Activated CD4-positive, alpha-beta T cell treated with anti-CD3 and anti-CD28 coated beads, Interleukin-2, amount 10 ng/mL, durations not matched to agents 7 days and 5 days (primary cell): ENCODE data around the gene KRT80. TPM values are rescaled to one million over a fixed set of nuclear protein-coding genes. Genes with fewer than 3 reads are reported as not detected.
"Not testable (repeated sequence)": the region's sequence is repeated elsewhere in the genome, so short reads cannot be mapped to it uniquely, and the experiment has no call there.

Source experiments
- CTCF ChIA-PET: fragments of 350-600 bp; sonication (Branson Sonifier 250); formaldehyde crosslinking; loops from one replicate; lab custom pipeline; 2021; ENCODE audit warnings: antibody characterized with exemption; lab: Charles Lee
- POLR2A ChIA-PET: fragments of 350-600 bp; sonication (Branson Sonifier 250); formaldehyde crosslinking; loops from one replicate; lab custom pipeline; 2021; ENCODE audit warnings: antibody characterized with exemption; lab: Charles Lee
- DNase-seq: peaks from one replicate; pipeline ENCODE4 v3.0.0-alpha.2; 2020
- H3K27ac Mint-ChIP-seq: one replicate; pipeline ENCODE4 v1.8.0; 2021; ENCODE audit warnings: mild to moderate bottlenecking, moderate library complexity, mixed read lengths
- H3K27me3 Mint-ChIP-seq: one replicate; pipeline ENCODE4 v1.8.0; 2021; ENCODE audit warnings: mixed read lengths
- H3K36me3 Mint-ChIP-seq: one replicate; pipeline ENCODE4 v1.8.0; 2021; ENCODE audit warnings: low read depth, mixed read lengths
- H3K4me1 Mint-ChIP-seq: one replicate; pipeline ENCODE4 v1.8.0; 2021; ENCODE audit warnings: mixed read lengths
- H3K4me3 Mint-ChIP-seq: one replicate; pipeline ENCODE4 v1.8.0; 2021; ENCODE audit warnings: mild to moderate bottlenecking, moderate library complexity, mixed read lengths
- H3K9me3 Mint-ChIP-seq: one replicate; pipeline ENCODE4 v1.8.0; 2021; ENCODE audit warnings: mixed read lengths
- total RNA-seq, 2 experiments: library from RNA; stranded (reverse); gene quantifications; one replicate each; pipeline ENCODE4 v1.2.3, GENCODE V29; 2021

KRT80 gene
- total RNA-seq, result not detected

DNA sequence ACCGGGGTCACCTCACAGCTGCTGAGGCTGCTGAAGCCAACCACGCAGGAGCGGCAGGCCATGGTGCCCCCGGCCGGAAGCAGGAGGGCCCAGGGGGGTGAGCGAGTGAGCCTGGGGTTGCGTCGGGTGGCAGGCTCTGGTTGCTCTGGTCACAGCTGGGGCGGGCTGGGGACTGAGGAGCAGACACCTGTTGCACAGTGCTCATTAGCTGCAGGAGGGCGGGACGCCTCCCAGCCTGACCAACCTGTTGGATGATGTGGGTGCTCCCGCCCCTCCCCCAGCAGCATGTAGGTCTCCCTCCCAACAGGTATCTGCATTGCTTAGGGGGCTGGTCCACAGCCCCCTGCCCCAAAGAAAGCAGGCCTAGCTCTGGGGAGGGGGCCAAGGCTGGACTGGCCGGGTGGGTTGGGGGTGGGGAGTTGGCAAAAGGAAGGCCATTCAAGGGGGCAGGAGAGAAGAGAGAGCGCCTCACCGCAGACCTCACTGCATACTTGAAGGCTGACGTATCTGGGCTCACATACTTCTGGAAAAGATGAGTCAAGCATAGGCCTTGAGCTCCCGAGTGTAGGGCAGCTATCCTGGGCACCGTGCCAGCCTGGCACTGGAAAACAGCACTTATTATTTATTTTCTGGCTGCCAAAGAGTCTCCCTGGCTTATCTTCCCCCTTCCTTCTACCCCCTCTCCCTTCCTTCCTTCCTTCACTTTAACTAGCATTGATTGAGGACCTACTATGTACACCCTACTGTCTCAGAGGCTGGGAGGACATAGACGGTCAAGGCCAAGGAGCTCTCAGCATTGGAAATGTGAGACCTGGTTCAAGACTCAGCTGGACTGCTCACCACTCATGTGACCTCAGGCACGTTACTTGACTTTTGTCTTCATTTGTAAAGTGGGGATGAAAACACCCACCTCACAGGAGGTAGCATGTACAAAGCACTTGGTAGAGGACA, at the start of gene KRT80:
KRT80 (minus strand) TSS at position 174 of the 951 bp plus-strand sequence; CDS start at position 62, 112 bp downstream.
- H3K27ac Mint-ChIP-seq, result no peak within 1 kb of the TSS
- H3K9me3 Mint-ChIP-seq, result no peaks in the 10 kb centered on the region
- no peak for DNase-seq
- H3K4me3 Mint-ChIP-seq, result no peak within 1 kb of the TSS
- ChIA-PET POLR2A (no interaction called here), CTCF (interaction anchor here (0.8 kb wide), 1 partner anchor 61 kb away, joined by 3 read pairs; no protein-coding TSS in a partner anchor)
- H3K27me3 Mint-ChIP-seq, result peaks cover 11% of the 10 kb centered on the region
- H3K4me1 Mint-ChIP-seq, result peaks cover 2% of the 10 kb centered on the region
- H3K36me3 Mint-ChIP-seq, result no peaks in the 10 kb centered on the region

DNA sequence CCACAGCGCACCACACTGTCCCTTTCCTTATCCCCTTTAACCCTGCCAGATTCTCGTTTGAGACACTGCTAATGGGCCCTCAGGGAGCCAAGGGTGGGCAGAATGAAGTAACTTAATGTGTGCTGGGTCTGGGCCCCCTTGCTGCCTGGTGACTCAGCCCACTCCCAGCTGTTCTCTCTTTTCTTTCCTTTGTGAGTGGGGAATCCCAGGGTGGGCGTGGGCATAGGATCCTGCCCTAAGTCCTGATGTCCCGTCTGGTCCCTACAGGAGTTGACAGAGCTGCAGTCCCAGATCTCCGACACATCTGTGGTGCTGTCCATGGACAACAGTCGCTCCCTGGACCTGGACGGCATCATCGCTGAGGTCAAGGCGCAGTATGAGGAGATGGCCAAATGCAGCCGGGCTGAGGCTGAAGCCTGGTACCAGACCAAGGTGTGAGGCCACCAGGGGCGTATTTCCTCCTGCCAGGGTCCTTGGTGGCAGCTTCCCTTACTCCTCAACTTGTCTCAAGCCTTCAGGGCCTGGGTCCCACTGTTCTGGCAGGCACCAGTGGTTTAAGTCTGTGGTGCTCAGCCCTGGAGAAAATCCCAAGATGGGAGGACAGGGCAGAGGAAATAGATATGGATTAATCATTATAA, 49.5 kb upstream of the KRT80 start:
- Mint-ChIP-seq H3K27ac (no peak overlapping the region), H3K36me3 (no peaks in the 10 kb centered on the region), H3K4me3 (no peak overlapping the region), H3K4me1 (peaks cover 39% of the 10 kb centered on the region), H3K27me3 (peaks cover 5% of the 10 kb centered on the region), H3K9me3 (no peaks in the 10 kb centered on the region)
- ChIA-PET POLR2A (no interaction called here), CTCF (interaction anchor here (1.5 to 1.6 kb wide), 2 partner anchors 11 to 15 kb away, joined by 4 to 6 read pairs; no protein-coding TSS in a partner anchor)
- DNase-seq, result no peak

DNA sequence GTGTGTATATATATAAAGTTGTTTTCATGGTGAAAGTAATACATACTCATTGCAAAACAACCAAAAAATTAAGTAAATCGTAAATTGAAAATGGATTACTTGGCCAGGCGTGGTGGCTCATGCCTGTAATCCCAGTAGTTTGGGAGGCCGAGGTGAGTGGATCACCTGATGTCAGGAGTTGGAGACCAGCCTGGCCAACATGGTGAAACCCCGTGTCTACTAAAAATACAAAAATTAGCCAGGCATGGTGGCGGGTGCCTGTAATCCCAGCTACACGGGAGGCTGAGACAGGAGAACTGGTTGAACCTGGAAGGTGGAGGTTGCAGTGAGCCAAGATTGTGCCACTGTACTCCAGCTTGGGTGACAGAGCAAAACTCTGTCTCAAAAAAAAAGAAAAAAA, 48.4 kb upstream of the KRT80 start:
- H3K4me3 Mint-ChIP-seq, DNase-seq, H3K9me3 Mint-ChIP-seq, H3K27ac Mint-ChIP-seq, H3K27me3 Mint-ChIP-seq, POLR2A ChIA-PET, H3K36me3 Mint-ChIP-seq: not testable (repeated sequence)
- CTCF ChIA-PET, result interaction anchor here (0.7 kb wide), 1 partner anchor 915 kb away, joined by 3 read pairs; no protein-coding TSS in a partner anchor
- H3K4me1 Mint-ChIP-seq, result peaks cover 29% of the 10 kb centered on the region

DNA sequence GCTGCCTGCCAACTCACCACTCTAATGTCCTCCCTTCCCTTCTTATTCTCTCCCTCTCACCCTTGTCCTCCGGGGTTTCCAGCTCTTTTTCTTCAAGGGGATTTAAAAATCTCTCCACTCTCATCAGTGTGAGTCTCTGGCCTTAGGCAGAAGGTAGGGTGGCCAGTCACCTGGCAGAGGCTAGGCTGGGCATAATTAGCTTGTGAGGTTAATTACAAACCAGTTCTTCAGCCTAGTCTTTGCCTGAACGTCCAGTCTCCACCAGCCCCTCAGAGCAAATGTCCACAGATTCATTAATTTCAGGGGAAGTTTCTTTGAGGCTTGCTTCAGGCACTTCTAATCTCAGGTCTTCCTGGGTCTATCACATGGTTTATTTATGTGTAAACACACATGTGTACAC, 48.0 kb upstream of the KRT80 start:
- ChIA-PET CTCF (interaction anchor here (0.7 to 1.7 kb wide), 2 partner anchors 39 to 915 kb away, joined by 3 to 5 read pairs; no protein-coding TSS in a partner anchor), POLR2A (no interaction called here)
- Mint-ChIP-seq H3K27me3 (peaks cover 11% of the 10 kb centered on the region), H3K27ac (no peak overlapping the region), H3K9me3 (no peaks in the 10 kb centered on the region), H3K4me1 (peaks cover 24% of the 10 kb centered on the region), H3K36me3 (no peaks in the 10 kb centered on the region), H3K4me3 (no peak overlapping the region)
- DNase-seq, result no peak

DNA sequence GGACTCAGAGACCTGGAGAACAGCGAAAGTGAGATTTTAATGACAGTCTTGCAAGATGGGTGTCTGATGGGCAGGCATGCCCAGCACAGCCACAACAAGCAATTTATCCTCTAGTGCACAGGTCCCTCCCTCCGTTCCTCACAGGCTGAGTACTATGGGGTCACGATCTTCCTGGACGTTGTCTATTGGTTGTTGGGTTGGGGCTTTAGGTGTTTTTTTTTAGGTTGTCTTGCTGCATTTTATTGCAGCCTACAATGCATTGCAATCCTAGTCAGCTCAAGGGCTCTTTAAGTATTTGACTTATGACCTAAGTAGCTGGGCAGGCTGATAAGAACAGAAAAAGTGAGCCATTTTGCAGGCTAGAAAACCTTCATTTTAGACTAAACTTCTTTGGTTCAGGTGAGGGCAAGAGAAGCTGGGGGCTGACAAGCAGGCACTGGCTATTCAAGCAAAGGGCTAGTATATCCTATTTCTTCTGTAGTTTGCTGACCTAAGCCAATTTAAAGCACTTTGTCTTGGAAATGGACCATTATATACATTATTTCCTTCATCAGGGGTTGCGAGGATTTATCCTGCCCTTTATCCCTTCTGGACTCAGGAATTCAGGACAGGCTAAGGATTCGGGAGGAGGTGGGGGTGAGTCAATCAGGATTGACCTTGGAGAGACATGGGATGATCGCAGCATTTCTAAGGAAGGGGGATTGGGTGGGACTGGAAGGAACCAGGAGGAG, 47.3 kb upstream of the KRT80 start:
- no peaks in the 10 kb centered on the region for H3K9me3 Mint-ChIP-seq
- ChIA-PET CTCF (interaction anchor here (1.2 to 2.8 kb wide), 4 partner anchors 11 to 40 kb away, joined by 3 to 10 read pairs (median 6); no protein-coding TSS in a partner anchor), POLR2A (no interaction called here)
- DNase-seq, result no peak
- peaks cover 17% of the 10 kb centered on the region for H3K4me1 Mint-ChIP-seq
- H3K4me3 Mint-ChIP-seq, result no peak overlapping the region
- H3K27ac Mint-ChIP-seq, result no peak overlapping the region
- H3K36me3 Mint-ChIP-seq, result no peaks in the 10 kb centered on the region
- H3K27me3 Mint-ChIP-seq, result peaks cover 18% of the 10 kb centered on the region

DNA sequence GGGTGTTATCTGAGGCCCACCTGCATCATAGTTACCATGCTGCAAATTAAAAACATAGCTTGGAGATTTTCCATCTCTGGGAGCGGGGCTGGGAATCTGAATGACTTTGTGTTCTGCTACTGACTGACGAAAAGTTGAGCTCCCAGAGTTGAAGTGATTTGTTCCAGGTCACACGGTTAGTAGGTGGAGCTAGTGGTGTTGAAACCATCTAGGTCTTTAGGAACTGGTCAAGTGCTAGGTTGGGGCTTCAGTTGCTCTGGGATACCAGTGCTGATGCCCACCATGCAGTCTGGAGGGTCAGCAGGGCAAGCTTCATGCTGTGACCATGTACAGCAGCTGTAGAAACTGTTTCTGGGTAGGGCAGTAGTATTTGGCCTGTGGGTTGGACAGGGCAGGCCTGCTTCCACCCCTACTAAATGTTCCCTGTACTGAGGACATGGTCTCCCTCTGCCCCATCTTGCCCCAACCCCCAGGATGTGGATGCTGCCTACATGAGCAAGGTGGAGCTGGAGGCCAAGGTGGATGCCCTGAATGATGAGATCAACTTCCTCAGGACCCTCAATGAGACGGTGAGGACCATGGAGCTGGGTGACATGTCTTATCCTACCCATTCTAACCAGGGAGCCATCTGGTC, 46.5 kb upstream of the KRT80 start:
- CTCF ChIA-PET, result interaction anchor here (0.9 to 2.8 kb wide), 5 partner anchors 12 to 41 kb away, joined by 3 to 10 read pairs (median 5); no protein-coding TSS in a partner anchor
- POLR2A ChIA-PET, result no interaction called here
- Mint-ChIP-seq H3K27ac (no peak overlapping the region), H3K27me3 (peaks cover 23% of the 10 kb centered on the region), H3K36me3 (no peaks in the 10 kb centered on the region), H3K4me1 (peaks cover 9% of the 10 kb centered on the region), H3K4me3 (no peak overlapping the region), H3K9me3 (no peaks in the 10 kb centered on the region)
- no peak for DNase-seq

DNA sequence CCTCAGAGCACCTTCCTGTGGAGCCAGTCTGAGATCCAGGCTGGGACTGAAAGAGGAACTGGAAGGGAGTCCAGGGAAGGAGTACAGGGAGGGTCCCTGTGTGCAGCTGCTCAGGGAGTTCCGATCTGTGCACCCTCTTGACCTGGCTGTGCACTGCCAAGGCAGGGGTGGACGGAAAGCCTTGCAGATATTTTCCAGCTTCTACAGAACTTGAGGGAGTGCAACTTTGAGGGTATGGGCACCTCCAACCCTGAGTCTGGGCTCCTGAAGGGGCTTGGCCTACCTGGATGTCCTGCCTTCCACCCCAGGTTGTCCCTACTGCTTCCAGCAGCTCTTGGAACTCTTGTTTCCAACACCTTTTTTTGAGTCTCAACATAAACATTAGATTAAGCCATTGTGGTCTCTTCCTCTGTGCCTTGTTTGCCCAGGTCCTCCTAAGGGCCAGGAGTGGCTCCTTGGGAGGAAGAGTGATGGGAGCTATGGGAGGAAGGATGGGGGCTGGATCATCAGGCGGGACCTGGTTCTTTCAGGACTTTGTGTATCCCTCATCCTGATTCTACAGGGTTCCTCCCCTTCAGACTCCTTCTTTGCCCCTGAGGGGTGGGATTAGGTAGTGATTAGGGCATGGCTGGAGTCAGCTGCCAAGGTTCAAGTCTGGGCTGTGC, 44.7 kb upstream of the KRT80 start:
- CTCF ChIA-PET, result interaction anchor here (0.9 to 2.8 kb wide), 4 partner anchors 9 to 43 kb away, joined by 3 to 10 read pairs (median 3); no protein-coding TSS in a partner anchor
- no peak for DNase-seq
- H3K36me3 Mint-ChIP-seq, result no peaks in the 10 kb centered on the region
- no peaks in the 10 kb centered on the region for H3K4me1 Mint-ChIP-seq
- H3K9me3 Mint-ChIP-seq, result no peaks in the 10 kb centered on the region
- H3K4me3 Mint-ChIP-seq, result no peak overlapping the region
- POLR2A ChIA-PET, result no interaction called here
- H3K27me3 Mint-ChIP-seq, result peaks cover 36% of the 10 kb centered on the region
- no peak overlapping the region for H3K27ac Mint-ChIP-seq

DNA sequence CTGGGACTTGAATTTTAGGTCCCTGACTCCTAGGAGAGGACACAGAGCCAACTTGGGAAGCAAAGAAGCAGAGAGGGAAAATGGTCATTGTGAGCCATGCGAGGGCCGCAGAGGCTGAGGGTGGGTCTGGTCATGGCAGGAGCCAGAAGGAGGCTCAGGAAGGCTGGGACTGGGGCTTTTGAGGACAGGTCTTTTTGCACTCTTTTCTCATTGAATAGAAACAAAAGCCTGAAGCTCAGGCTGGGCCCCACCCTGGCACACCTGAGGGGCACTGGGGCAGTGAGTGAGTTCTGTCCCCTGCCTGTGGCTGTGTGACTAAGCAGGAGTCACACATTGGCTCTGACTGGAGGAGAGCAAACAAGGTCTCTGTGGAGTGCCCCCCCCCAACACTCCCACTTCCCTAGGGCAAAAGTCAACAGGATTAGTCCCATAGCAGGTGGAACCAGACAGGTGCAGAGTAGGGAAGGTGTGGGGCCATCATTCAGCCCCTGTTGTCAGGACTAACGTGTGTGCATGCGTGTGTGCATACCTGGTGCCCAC, 44.1 kb upstream of the KRT80 start:
- Mint-ChIP-seq H3K4me1 (no peaks in the 10 kb centered on the region), H3K27ac (no peak overlapping the region), H3K4me3 (no peak overlapping the region), H3K27me3 (peaks cover 42% of the 10 kb centered on the region), H3K9me3 (no peaks in the 10 kb centered on the region), H3K36me3 (no peaks in the 10 kb centered on the region)
- CTCF ChIA-PET, result interaction anchor here (1.0 to 1.4 kb wide), 2 partner anchors 14 to 42 kb away, joined by 3 to 4 read pairs; no protein-coding TSS in a partner anchor
- no peak for DNase-seq
- POLR2A ChIA-PET, result no interaction called here

DNA sequence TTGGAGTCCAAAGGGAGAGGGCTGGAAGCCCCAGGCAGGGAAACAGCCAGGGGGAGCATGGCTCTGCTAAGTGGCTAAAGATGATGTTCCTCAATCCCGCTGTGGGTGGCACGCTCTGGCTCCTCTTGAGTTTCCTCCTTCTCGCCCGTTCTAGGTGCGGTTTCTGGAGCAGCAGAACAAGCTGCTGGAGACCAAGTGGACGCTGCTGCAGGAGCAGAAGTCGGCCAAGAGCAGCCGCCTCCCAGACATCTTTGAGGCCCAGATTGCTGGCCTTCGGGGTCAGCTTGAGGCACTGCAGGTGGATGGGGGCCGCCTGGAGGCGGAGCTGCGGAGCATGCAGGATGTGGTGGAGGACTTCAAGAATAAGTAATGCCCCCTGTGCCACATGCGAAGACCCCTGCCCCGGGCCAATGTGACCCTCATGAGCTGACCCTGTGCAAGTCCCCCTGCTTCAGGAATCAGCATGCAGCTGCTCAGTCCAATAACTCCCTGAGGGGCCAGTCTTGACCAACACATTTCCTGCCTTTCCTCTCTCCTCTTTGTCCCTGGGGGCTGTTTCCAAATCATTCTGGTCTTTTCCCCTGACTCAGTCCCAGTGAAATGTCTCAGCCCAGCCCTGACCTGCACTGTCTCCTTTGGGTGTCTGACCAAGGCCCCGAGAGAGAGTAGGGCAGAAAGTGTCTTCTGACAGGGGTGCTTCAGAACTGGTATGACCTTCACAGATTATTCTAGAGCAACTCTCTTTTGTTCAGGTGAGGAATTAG, 43.4 kb upstream of the KRT80 start:
- POLR2A ChIA-PET, result no interaction called here
- no peak for DNase-seq
- peaks cover 48% of the 10 kb centered on the region for H3K27me3 Mint-ChIP-seq
- no peak overlapping the region for H3K27ac Mint-ChIP-seq
- H3K36me3 Mint-ChIP-seq, result no peaks in the 10 kb centered on the region
- H3K4me1 Mint-ChIP-seq, result no peaks in the 10 kb centered on the region
- H3K4me3 Mint-ChIP-seq, result no peak overlapping the region
- CTCF ChIA-PET, result interaction anchor here (1.4 kb wide), 1 partner anchor 13 kb away, joined by 4 read pairs; no protein-coding TSS in a partner anchor
- H3K9me3 Mint-ChIP-seq, result no peaks in the 10 kb centered on the region

DNA sequence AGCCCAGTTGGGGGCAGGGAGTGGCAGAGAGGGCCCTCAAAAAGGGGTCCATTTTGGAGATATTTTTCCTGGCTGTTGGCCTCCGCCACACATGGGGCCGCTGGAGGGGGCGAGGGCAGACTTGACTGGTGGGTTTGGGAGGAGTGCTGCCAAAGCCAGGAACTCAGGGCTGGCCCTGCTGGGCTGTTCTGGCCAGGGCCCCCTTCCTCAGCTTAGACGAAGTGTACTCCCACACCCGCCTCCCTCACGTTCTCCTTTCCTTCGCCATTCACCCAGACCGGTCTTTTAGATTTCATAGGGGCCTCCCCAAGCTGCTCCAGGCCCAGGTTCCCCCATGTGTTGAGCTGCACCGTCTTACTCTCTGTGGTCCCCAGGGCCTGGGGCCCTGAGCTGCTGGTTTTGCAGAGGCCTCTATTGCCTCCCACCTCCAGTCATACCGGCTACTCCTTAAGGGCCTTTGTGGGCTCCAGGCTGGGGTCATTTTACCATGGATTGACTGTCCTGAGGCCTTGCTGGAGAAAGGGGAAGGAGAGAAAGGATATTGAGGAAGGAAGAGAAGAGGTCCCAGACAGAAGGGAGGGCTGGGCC, 42.5 kb upstream of the KRT80 start:
- peaks cover 51% of the 10 kb centered on the region for H3K27me3 Mint-ChIP-seq
- ChIA-PET CTCF (interaction anchor here (1.4 kb wide), 1 partner anchor 13 kb away, joined by 4 read pairs; no protein-coding TSS in a partner anchor), POLR2A (no interaction called here)
- no peak for DNase-seq
- H3K27ac Mint-ChIP-seq, result no peak overlapping the region
- no peak overlapping the region for H3K4me3 Mint-ChIP-seq
- H3K36me3 Mint-ChIP-seq, result no peaks in the 10 kb centered on the region
- H3K9me3 Mint-ChIP-seq, result no peaks in the 10 kb centered on the region
- no peaks in the 10 kb centered on the region for H3K4me1 Mint-ChIP-seq
